ENCODE results near the gene KRT26. TPM values are rescaled to one million over a fixed set of nuclear protein-coding genes. Genes with fewer than 3 reads are reported as not detected.

KRT26 gene
- total RNA-seq, 1 experiment from 2014 or later: not detected

GRCh38 chr17:40779181-40779909 is 7.3 kb upstream of the KRT26 start:
- Histone ChIP-seq H3K4me1 (ENCODE audit: insufficient read depth, low read length, poor library complexity, severe bottlenecking) (no peaks in the 10 kb centered on the region), H3K27ac (ENCODE audit: low read depth, low read length, poor library complexity, severe bottlenecking) (no peak overlapping the region), H3K36me3 (ENCODE audit: insufficient read depth, low read length, poor library complexity, severe bottlenecking) (no peaks in the 10 kb centered on the region), H3K9me3 (ENCODE audit: low read depth, low read length, poor library complexity, severe bottlenecking) (no peaks in the 10 kb centered on the region), H3K27me3 (replicated peaks; ENCODE audit: insufficient read depth, low read depth, low read length, poor library complexity) (no peaks in the 10 kb centered on the region), H3K4me3 (ENCODE audit: low read depth, low read length, poor library complexity, severe bottlenecking) (peak overlapping the region; percentile 31)
- POLR2A ChIA-PET (ENCODE audit: low non-redundant PET): no interaction called here
- no peak for TF ChIP-seq CTCF (conservative IDR thresholded peaks at IDR 0.05; ENCODE audit: low read depth, low read length)
- no peak for TF ChIP-seq EZH2 (IDR thresholded peaks at IDR 0.05; ENCODE audit: borderline replicate concordance, low read depth, low read length, poor library complexity, severe bottlenecking)
- intact Hi-C loops (cut with micrococcal nuclease; ENCODE audit: unreplicated experiment): no loop called here
- DNase-seq (ENCODE audit: low spot score): peak; percentile 24
- BruUV-seq (replicated peaks): no TSS peak
- CTCF ChIA-PET: no interaction called here

- TF ChIP-seq EZH2 (IDR thresholded peaks at IDR 0.05; ENCODE audit: borderline replicate concordance, low read depth, low read length, poor library complexity, severe bottlenecking) (no peak), CTCF (conservative IDR thresholded peaks at IDR 0.05; ENCODE audit: low read depth, low read length) (no peak)
- H3K36me3 ChIP-seq (ENCODE audit: insufficient read depth, low read length, poor library complexity, severe bottlenecking): no peaks in the 10 kb centered on the region
- H3K4me1 ChIP-seq (ENCODE audit: insufficient read depth, low read length, poor library complexity, severe bottlenecking): no peaks in the 10 kb centered on the region
- intact Hi-C loops (cut with micrococcal nuclease; ENCODE audit: unreplicated experiment): no loop called here
- H3K27me3 ChIP-seq (replicated peaks; ENCODE audit: insufficient read depth, low read depth, low read length, poor library complexity): no peaks in the 10 kb centered on the region
- H3K27ac ChIP-seq (ENCODE audit: low read depth, low read length, poor library complexity, severe bottlenecking): no peak overlapping the region
- no peak for DNase-seq (ENCODE audit: low spot score)
- H3K4me3 ChIP-seq (ENCODE audit: low read depth, low read length, poor library complexity, severe bottlenecking): no peak overlapping the region
- CTCF ChIA-PET: no interaction called here
- no TSS peak for BruUV-seq (replicated peaks)
- H3K9me3 ChIP-seq (ENCODE audit: low read depth, low read length, poor library complexity, severe bottlenecking): no peaks in the 10 kb centered on the region
- POLR2A ChIA-PET (ENCODE audit: low non-redundant PET): no interaction called here
Observed at GRCh38 chr17:40778461-40778860, 6.5 kb upstream of the KRT26 start.

- ChIA-PET POLR2A (ENCODE audit: low non-redundant PET) (no interaction called here), CTCF (no interaction called here)
- Histone ChIP-seq H3K27ac (ENCODE audit: low read depth, low read length, poor library complexity, severe bottlenecking) (no peak overlapping the region), H3K4me3 (ENCODE audit: low read depth, low read length, poor library complexity, severe bottlenecking) (no peak overlapping the region), H3K9me3 (ENCODE audit: low read depth, low read length, poor library complexity, severe bottlenecking) (no peaks in the 10 kb centered on the region), H3K27me3 (replicated peaks; ENCODE audit: insufficient read depth, low read depth, low read length, poor library complexity) (no peaks in the 10 kb centered on the region), H3K36me3 (ENCODE audit: insufficient read depth, low read length, poor library complexity, severe bottlenecking) (no peaks in the 10 kb centered on the region), H3K4me1 (ENCODE audit: insufficient read depth, low read length, poor library complexity, severe bottlenecking) (no peaks in the 10 kb centered on the region)
- intact Hi-C loops (cut with micrococcal nuclease; ENCODE audit: unreplicated experiment): no loop called here
- no TSS peak for BruUV-seq (replicated peaks)
- DNase-seq (ENCODE audit: low spot score): no peak
- TF ChIP-seq CTCF (conservative IDR thresholded peaks at IDR 0.05; ENCODE audit: low read depth, low read length) (no peak), EZH2 (IDR thresholded peaks at IDR 0.05; ENCODE audit: borderline replicate concordance, low read depth, low read length, poor library complexity, severe bottlenecking) (no peak)
Observed at GRCh38 chr17:40777971-40778370, 6.0 kb upstream of the KRT26 start.

Measured in A673 (cell line).